ENCODE measurements around the gene CEP72.

- TF ChIP-seq CTCF (optimal IDR thresholded peaks at IDR 0.05 in 1 of 3, IDR thresholded peaks at IDR 0.05 in 1 of 3, conservative IDR thresholded peaks at IDR 0.05 in 1 of 3; ENCODE audit: extremely low read depth in 1 of 3, insufficient read depth in 2 of 3, low read length in 3 of 3) (no peak), EZH2 (IDR thresholded peaks at IDR 0.05; ENCODE audit: low read length) (no peak)
These were observed 57.8 kb downstream of the CEP72 start for GRCh38 chr5:669842-670395.

All from keratinocyte (primary cell).